ENCODE measurements around the gene KRT72. TPM values are rescaled to one million over a fixed set of nuclear protein-coding genes. Genes with fewer than 3 reads are reported as not detected.

KRT72 gene
- total RNA-seq, 1 experiment from 2014 or later = not detected

GRCh38 chr12:52628111-52628507 lies 26.8 kb upstream of the KRT72 start:
- Histone ChIP-seq H3K23me2 (ENCODE audit: insufficient read length, low read depth, low read length, poor library complexity, severe bottlenecking) (no peaks in the 10 kb centered on the region), H3K27ac (ENCODE audit: insufficient read length, low read depth, low read length) (no peak overlapping the region), H3K27me3 (ENCODE audit: insufficient read depth, low read length) (no peaks in the 10 kb centered on the region), H2AFZ (ENCODE audit: low read length) (no peak overlapping the region), H3K9me3 (ENCODE audit: control insufficient read depth, low read depth, low read length) (no peaks in the 10 kb centered on the region), H3K18ac (ENCODE audit: insufficient read length, low read depth, low read length) (no peak overlapping the region), H3K9ac (ENCODE audit: extremely low read depth, insufficient read length, low read length) (no peak overlapping the region), H3K23ac (ENCODE audit: insufficient read length, low read depth, low read length) (no peak overlapping the region), H4K8ac (replicated peaks; ENCODE audit: insufficient read length, low read depth, low read length) (no peak overlapping the region), H2BK12ac (ENCODE audit: insufficient read length, low read depth, low read length) (no peak overlapping the region), H3T11ph (ENCODE audit: low read length) (no peak overlapping the region), H3K4me2 (ENCODE audit: insufficient read depth, insufficient read length, low read length) (no peak overlapping the region), H2BK15ac (ENCODE audit: low read depth, low read length) (no peak overlapping the region), H4K91ac (ENCODE audit: insufficient read length, low read depth, low read length) (no peak overlapping the region), H2BK120ac (ENCODE audit: low read depth, low read length, poor library complexity, severe bottlenecking) (no peak overlapping the region), H3K4me1 (ENCODE audit: insufficient read depth, low read length) (no peaks in the 10 kb centered on the region), H2BK20ac (ENCODE audit: low read depth, low read length, poor library complexity, severe bottlenecking) (no peak overlapping the region), H3K56ac (ENCODE audit: insufficient read length, low read depth, low read length) (no peak overlapping the region), H3K4ac (ENCODE audit: low read depth, low read length) (no peak overlapping the region), H4K5ac (ENCODE audit: insufficient read length, low read depth, low read length) (no peak overlapping the region), H3K14ac (ENCODE audit: insufficient read depth, low read length) (no peak overlapping the region), H3K79me1 (ENCODE audit: insufficient read depth, low read depth, low read length, poor library complexity, severe bottlenecking) (no peaks in the 10 kb centered on the region), H4K20me1 (ENCODE audit: control insufficient read depth, insufficient read depth, insufficient read length) (no peaks in the 10 kb centered on the region), H3K79me2 (ENCODE audit: insufficient read depth, low read length) (no peaks in the 10 kb centered on the region), H2AK5ac (ENCODE audit: insufficient read length, low read length) (no peak overlapping the region), H2BK5ac (ENCODE audit: insufficient read length, low read length) (no peak overlapping the region)
- WGBS (ENCODE audit: extremely low coverage, insufficient read length, low lambda C conversion rate) = no CpG with 5 or more reads among the region's 4 CpGs
- H3K4me1 Mint-ChIP-seq = peaks cover 4 to 5% of the 10 kb centered on the region in 2 experiments
- H3K36me3 Mint-ChIP-seq (ENCODE audit: insufficient read depth in 1 of 3, low read depth in 3 of 3) = no peaks in the 10 kb centered on the region
- H3K4me3 Mint-ChIP-seq = no peak overlapping the region
- no peak overlapping the region for H3K27ac Mint-ChIP-seq
- peak; percentile 12 for DNase-seq
- peaks cover 13% of the 10 kb centered on the region; the same call in 1 of the 2 replicates for H3K27me3 Mint-ChIP-seq (ENCODE audit: low read depth)
- no peaks in the 10 kb centered on the region for H3K9me3 Mint-ChIP-seq
- TF ChIP-seq, protein P1, sequence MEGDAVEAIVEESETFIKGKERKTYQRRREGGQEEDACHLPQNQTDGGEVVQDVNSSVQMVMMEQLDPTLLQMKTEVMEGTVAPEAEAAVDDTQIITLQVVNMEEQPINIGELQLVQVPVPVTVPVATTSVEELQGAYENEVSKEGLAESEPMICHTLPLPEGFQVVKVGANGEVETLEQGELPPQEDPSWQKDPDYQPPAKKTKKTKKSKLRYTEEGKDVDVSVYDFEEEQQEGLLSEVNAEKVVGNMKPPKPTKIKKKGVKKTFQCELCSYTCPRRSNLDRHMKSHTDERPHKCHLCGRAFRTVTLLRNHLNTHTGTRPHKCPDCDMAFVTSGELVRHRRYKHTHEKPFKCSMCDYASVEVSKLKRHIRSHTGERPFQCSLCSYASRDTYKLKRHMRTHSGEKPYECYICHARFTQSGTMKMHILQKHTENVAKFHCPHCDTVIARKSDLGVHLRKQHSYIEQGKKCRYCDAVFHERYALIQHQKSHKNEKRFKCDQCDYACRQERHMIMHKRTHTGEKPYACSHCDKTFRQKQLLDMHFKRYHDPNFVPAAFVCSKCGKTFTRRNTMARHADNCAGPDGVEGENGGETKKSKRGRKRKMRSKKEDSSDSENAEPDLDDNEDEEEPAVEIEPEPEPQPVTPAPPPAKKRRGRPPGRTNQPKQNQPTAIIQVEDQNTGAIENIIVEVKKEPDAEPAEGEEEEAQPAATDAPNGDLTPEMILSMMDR (conservative IDR thresholded peaks at IDR 0.05) = no peak

Measured in H9 (cell line).